HG02678 (cell line): ENCODE measurements around the gene ZNF831.

Experiments
- ATAC-seq: cut with Tn5 transposase; IDR thresholded peaks from one replicate; pipeline ENCODE4 v1.9.1; 2021; ENCODE audit warnings: mild to moderate bottlenecking, moderate library complexity; ENCODE audit not compliant: unreplicated experiment

Gene ZNF831

DNA sequence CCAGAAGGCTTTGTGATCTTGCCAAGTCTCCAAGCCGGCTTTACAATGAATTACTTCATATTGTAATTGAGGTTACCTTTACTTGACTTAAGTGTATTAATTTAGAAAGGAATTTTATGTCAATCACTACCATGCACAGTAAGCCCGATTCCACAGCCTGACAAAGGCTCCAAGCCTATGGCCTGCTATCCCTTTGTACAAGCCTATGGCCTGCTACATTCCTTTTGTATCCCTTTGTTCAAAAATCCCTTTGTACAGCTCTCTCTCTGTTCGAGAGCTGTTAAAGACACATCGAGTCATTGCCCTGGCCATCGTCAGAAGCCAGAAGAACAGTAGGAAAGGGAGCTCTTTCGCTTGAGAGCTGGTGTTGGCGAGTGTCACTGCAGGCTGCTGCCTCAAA, 134.1 kb downstream of the ZNF831 start:
- no peak for ATAC-seq

DNA sequence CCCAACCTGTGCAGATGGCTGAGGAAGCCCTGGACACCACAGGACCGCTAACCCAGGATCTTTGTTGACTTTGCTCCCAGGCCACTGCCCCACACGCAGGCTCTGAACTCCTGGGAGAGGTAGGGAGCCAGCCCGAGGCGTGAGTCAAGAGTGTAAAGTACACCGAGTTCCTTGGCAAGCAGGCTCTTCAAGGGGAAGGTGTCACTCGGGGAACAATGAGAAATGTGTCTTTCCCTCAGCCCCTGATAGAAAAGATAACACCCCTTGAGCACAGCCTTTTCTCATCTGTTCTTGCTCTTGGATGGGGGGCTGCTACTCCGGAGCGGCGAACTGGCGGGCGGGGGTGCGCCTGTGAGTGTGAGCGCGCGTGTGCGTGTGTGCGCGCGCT, 136.3 kb downstream of the ZNF831 start:
- no peak for ATAC-seq

DNA sequence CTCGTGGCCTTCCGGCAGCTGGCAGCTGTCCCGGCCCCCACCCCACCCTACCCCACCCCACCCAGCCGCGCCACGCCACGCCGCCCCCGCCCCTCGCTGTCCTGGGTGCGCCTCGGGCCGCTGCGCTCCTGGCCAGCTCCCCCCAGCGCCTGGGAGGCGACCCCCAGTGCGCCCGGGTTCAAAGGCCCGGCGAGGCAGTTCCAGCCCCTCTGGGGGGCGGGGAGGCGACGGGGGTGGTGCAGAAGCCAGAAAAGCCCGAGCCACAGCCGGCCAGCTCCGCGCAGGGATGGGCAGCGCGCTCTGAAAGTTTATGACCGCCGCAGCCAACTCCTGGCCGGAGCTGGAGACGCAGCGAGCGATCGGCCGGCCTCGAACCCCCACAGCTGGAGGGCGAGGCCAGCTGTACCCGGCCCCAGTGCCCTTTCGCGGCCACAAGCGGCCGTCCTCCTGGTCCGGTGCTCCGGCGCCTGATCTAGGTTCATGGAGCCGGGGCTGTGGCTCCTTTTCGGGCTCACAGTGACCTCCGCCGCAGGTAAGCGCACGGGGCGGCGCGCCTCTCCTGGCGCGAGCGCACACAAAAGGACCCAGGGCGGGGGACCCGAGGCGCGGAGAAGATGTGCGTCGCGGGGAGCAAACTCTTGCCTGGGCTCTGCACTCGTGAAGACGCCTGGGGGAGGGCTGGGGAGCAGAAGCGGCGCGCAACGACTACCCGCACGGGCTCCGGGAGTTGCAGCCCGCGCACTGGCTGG, 136.9 kb downstream of the ZNF831 start, which contains the start of gene EDN3:
EDN3 (plus strand) TSS at position 279 of the 749 bp plus-strand sequence; CDS start at position 481, 202 bp downstream.
- no peak for ATAC-seq

DNA sequence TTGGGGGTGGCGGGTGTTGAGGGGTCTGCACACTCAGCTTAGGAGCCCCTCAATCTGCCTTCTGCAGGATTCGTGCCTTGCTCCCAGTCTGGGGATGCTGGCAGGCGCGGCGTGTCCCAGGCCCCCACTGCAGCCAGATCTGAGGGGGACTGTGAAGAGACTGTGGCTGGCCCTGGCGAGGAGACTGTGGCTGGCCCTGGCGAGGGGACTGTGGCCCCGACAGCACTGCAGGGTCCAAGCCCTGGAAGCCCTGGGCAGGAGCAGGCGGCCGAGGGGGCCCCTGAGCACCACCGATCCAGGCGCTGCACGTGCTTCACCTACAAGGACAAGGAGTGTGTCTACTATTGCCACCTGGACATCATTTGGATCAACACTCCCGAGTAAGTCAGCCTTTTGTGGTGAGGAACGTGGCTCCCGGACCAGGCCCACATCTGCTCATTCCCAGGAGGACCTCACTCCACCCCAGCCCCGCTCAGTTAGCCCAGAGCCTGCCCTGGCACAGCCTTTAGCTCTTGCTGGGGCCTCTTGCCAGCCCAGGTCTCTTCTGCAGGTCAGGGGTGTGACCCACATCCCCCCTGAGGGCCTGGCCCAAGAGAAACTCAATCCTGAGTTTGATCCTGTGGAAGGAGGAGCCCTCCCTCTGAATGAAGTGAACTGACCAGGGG, 137.9 kb downstream of the ZNF831 start:
- ATAC-seq = no peak

DNA sequence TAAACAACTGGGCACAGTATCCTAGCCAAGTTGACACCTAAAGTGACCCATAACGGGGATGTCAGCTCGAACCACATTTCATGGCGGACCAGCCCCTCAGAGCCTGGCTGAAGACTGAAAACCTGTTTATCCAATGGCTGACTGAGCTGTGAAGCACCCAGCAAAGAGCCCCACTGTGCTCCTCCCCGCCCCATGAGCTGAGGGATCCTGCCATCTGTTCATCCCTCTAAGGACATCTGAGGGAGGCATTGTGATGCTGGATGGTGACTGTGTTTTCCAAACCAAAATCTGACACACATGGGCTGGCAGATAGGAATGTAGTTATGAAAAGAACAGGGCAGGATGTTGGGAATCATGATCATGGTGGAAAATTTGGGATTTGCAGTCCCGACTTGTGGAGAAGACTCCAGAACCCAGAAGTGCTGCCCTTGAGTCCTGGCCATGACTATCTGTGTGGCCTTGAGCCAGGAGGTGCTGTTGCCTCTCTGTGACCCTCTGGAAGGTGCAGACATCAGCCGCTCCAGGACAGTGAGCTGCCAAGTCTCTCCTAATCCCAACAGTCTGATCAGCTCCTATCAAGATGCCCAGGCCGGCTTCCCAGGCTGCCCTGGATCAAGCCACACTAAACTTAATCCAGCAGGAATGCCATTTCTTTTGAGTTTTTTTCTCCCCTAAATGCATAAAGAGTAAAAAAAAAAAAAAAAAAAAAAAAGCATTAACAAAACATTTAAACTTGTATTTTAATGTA, 142.5 kb downstream of the ZNF831 start:
- ATAC-seq = no peak

DNA sequence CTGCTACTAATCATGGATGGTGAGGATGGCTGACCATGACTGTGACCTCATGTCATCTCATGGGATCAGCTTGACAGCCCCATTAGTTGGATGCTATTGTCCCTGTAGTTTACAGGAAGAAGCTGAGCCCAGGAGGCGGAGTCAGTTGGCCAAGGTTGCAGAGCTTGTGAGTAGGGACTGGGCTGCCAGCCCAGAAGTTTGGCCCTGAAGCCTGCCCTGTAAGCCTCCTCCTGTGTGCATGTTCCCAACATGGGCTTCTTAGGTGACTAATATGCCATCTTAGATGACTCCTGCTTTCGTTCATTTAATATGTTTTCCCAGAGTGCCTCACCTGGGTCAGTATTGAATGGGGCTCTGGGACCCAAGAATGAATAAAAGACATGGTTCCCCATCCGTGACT, 143.6 kb downstream of the ZNF831 start:
- ATAC-seq = no peak
